Left ventricle myocardium inferior (tissue), 1 donor: ENCODE measurements around the gene MMEL1. TPM values are rescaled to one million over a fixed set of nuclear protein-coding genes. Genes with fewer than 3 reads are reported as not detected.

Experiments used
- DNase-seq: peaks from one replicate; pipeline ENCODE4 v3.0.0-alpha.2; 2020
- H3K27ac ChIP-seq: fragments of 200-600 bp; replicated peaks from 2 replicates; pipeline ENCODE4 v1.8.0; 2021
- H3K27me3 ChIP-seq: fragments of 200-600 bp; 2 replicates; pipeline ENCODE4 v1.8.0; 2021; ENCODE audit warnings: low read depth
- H3K36me3 ChIP-seq: fragments of 200-600 bp; 2 replicates; pipeline ENCODE4 v1.8.0; 2021
- H3K4me1 ChIP-seq: fragments of 200-600 bp; 2 replicates; pipeline ENCODE4 v1.8.0; 2021
- H3K4me3 ChIP-seq: fragments of 200-600 bp; 2 replicates; pipeline ENCODE4 v1.8.0; 2021; ENCODE audit warnings: mild to moderate bottlenecking, moderate library complexity
- H3K9me3 ChIP-seq: fragments of 200-600 bp; replicated peaks from 2 replicates; pipeline ENCODE4 v1.8.0; 2021
- intact Hi-C: fragments of 100-400 bp; cut with micrococcal nuclease; formaldehyde crosslinking; loops from one replicate; pipeline ENCODE4 v1.11.0; 2022
- total RNA-seq: library from RNA; stranded (reverse); fragmentation: NEBNext Ultra II Directional; extraction: Animal tissue kit (Norgen Biotek cat#: 25700); gene quantifications from one replicate; pipeline ENCODE4 v1.2.1, GENCODE V29; 2021
- TF ChIP-seq, protein P1 (sequence below): fragments of 200-600 bp; IDR thresholded peaks from 2 replicates; pipeline ENCODE4 v1.8.0; 2021; ENCODE audit warnings: antibody characterized with exemption, mild to moderate bottlenecking, borderline replicate concordance
- donor health status: DM: no; HTN: yes; CAD: no; lungs with severe emphysema.

MMEL1 gene
- total RNA-seq, 1 donor from 2014 or later, result 0.82 TPM

DNA sequence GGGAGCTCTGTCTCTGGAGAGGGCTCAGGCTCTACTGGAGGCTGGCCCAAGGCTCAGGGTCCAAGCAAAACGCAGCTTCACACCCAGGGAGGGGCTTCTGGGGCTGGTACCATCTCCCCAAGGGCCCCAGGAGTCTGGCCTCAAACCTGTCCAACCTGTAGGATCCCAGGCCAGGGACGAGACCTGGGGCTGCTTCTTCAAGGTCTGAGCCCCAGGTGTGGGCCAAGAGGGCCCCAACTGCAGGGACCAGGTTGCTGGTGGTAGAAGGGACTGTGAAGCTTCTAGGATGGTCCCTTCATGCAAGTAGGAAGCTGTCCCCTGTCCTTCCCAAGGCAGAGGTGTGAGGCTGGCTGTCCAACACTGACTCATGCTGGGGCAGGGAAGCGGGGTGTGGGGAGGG is 7.8 kb upstream of the MMEL1 start:
- intact Hi-C loops, result no loop called here
- H3K27me3 ChIP-seq, result peaks cover 1% of the 10 kb centered on the region
- DNase-seq, result no peak

DNA sequence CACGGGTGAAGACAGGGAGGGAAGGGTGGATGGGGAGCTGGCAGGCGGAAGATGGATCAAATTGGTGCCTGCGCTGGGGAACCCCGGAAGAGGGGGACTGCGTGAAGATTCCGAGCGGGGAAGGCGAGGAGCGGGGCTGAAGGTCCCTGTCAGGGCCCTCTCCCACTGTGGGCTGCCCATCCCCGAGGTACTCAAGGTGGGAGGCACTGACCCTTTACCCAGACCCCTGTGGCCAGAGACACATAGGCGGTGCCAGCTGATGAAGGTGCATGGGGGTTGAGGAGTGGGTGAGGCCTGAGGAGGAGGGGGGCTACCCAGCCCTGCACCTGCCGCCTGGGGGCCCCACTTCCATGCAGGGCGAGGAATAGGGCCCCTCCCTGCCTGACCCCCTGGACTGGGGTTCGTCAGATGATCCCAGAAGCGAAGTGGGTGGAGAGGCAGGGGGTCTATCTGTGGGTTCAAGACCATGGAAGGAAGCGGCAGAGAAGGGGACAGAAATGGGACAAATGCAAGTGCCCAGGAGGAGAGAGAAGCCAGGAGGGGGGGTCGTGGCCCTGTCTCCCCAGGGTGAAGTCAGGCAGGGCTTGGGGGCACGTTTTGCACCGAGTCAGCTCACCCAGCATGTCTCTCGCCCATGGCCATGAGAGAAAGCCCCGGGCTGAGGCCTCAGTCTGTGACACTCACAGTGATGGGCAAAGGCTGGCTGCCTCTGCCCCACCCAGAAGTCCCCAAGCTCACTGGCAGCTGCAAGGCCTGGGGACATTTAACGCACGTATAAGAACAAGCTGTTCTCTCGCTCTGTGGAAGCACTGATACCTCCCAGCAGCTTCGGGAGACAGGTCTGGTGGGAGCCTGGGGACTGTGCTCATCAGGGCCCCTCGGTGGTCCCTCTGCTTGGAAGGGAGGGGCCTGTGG is 7.0 kb upstream of the MMEL1 start:
- H3K36me3 ChIP-seq, result no peaks in the 10 kb centered on the region
- peaks cover 13% of the 10 kb centered on the region for H3K9me3 ChIP-seq
- peaks cover 24% of the 10 kb centered on the region for H3K4me1 ChIP-seq
- intact Hi-C loops, result no loop called here
- DNase-seq, result no peak
- H3K4me3 ChIP-seq, result no peak overlapping the region
- H3K27me3 ChIP-seq, result peaks cover 6% of the 10 kb centered on the region
- no peak overlapping the region for H3K27ac ChIP-seq
- TF ChIP-seq, protein P1, sequence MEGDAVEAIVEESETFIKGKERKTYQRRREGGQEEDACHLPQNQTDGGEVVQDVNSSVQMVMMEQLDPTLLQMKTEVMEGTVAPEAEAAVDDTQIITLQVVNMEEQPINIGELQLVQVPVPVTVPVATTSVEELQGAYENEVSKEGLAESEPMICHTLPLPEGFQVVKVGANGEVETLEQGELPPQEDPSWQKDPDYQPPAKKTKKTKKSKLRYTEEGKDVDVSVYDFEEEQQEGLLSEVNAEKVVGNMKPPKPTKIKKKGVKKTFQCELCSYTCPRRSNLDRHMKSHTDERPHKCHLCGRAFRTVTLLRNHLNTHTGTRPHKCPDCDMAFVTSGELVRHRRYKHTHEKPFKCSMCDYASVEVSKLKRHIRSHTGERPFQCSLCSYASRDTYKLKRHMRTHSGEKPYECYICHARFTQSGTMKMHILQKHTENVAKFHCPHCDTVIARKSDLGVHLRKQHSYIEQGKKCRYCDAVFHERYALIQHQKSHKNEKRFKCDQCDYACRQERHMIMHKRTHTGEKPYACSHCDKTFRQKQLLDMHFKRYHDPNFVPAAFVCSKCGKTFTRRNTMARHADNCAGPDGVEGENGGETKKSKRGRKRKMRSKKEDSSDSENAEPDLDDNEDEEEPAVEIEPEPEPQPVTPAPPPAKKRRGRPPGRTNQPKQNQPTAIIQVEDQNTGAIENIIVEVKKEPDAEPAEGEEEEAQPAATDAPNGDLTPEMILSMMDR, result no peak

More for the DNA sequence above, 7.8 kb upstream of the MMEL1 start:
- Histone ChIP-seq H3K36me3 (no peaks in the 10 kb centered on the region), H3K27ac (no peak overlapping the region), H3K4me1 (peaks cover 24% of the 10 kb centered on the region), H3K4me3 (no peak overlapping the region), H3K9me3 (peaks cover 13% of the 10 kb centered on the region)
- TF ChIP-seq, protein P1, result no peak

DNA sequence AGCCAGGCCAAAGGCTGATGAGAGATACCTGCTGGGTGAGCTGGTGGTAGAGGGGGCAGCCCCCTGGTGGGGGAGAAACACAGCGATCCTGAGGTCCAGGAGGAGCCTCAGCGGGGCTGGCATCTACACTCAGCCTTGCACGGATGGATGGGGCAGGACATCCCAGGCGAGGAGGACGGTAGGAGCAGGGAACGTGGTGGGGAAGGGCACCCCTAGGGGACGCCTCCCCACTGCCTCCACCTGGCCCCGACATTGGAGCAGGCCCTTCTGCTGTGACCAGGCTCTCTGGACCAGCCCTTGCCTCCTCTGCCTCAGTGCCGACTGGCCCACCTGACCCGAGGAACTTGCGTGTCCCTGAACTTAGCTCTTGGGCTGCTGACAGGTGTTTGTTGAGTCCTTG is 6.4 kb upstream of the MMEL1 start:
- H3K4me1 ChIP-seq, result peaks cover 24% of the 10 kb centered on the region
- no peak overlapping the region for H3K27ac ChIP-seq
- no peak for DNase-seq
- no peaks in the 10 kb centered on the region for H3K36me3 ChIP-seq
- H3K9me3 ChIP-seq, result peaks cover 13% of the 10 kb centered on the region
- H3K4me3 ChIP-seq, result no peak overlapping the region
- TF ChIP-seq, protein P1, result no peak
- intact Hi-C loops, result no loop called here
- H3K27me3 ChIP-seq, result peaks cover 9% of the 10 kb centered on the region

DNA sequence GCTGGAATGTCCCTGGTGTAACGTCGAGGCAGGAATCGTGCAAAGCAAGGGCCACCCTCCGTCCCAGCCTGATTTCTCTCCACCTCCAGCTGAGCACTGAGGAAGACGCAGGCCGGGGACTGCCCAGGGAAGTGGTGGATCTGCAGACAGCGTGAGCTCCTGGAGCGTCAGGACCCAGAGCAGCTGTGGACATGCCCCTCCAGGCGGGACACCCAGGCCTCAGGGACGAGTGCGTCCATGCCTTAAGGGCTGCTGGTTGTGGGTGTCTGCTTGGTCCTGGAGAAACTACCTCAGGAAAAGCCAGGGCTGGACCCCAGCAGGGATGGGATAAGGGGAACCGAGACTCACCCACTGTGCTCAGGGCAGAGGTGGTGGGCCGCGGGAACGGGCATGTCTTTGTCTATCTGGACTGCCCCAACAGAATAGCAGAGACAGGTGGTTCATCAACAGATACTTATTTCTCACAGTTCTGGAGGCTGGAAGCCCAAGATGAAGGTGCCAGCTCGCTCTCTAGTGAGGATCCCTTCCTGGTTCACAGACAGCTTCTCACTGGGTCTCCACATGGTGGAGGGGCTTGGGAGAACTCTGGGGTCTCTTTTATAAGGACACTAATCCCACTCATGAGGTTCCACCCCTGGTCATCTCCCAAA is 5.8 kb upstream of the MMEL1 start:
- Histone ChIP-seq H3K27ac (no peak overlapping the region), H3K36me3 (no peaks in the 10 kb centered on the region), H3K9me3 (peaks cover 13% of the 10 kb centered on the region), H3K4me1 (peaks cover 23% of the 10 kb centered on the region), H3K4me3 (no peak overlapping the region), H3K27me3 (peaks cover 15% of the 10 kb centered on the region)
- DNase-seq, result no peak
- intact Hi-C loops, result no loop called here
- TF ChIP-seq, protein P1, result no peak

DNA sequence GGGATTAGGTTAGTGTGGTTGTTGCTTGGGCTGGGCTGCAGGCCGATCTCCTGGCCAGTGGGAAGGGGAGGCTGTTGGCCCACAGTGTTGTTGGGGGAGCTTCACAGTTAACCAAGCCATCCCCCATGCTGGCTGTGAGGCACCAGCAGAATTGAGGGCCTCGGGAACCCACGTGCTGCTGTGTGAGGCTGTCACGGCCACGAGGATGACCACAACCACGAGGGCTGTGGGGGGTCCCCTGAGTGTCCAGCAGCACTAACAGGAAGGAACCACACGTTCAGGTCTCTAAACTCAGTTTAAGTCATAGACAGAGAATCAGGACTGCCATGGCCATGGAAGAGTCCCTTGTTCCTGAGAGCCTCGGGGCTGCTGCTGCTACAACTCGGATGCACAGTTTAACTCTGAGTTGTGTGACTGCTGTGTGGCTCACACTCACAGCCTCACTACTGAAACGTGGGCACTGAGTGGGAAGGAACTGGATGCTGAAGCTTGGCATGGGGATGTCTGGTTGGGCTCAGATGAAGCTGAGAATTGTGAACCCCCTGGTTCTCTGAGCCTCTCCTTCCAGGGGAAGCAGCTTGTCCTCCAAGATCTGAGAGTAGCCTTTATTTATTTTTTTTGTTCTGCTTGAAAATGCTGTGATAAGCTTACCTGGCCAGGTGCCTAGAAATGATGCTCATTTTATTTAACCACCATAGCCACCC is 4.8 kb upstream of the MMEL1 start:
- peaks cover 13% of the 10 kb centered on the region for H3K9me3 ChIP-seq
- intact Hi-C loops, result no loop called here
- H3K27me3 ChIP-seq, result peaks cover 25% of the 10 kb centered on the region
- H3K4me3 ChIP-seq, result no peak overlapping the region
- peaks cover 14% of the 10 kb centered on the region for H3K4me1 ChIP-seq
- TF ChIP-seq, protein P1, result no peak
- DNase-seq, result no peak
- H3K27ac ChIP-seq, result no peak overlapping the region
- H3K36me3 ChIP-seq, result no peaks in the 10 kb centered on the region
